ENCODE data around the gene DNAJB8.

DNAJB8 gene

GRCh38 chr3:128482666-128483656, 16.3 kb upstream of the DNAJB8 start:
- DNase-seq (ENCODE audit: low read depth) = peak; percentile 21

- no peak for DNase-seq (ENCODE audit: low read depth)
Observed at GRCh38 chr3:128482175-128482574, 15.5 kb upstream of the DNAJB8 start.

- DNase-seq (ENCODE audit: low read depth) = no peak
Observed at GRCh38 chr3:128481438-128481942, 14.8 kb upstream of the DNAJB8 start.

- no peak for DNase-seq (ENCODE audit: low read depth)
Observed at GRCh38 chr3:128480717-128481437, 14.2 kb upstream of the DNAJB8 start.

GRCh38 chr3:128480278-128480677, 13.6 kb upstream of the DNAJB8 start:
- no peak for DNase-seq (ENCODE audit: low read depth)

- no peak for DNase-seq (ENCODE audit: low read depth)
Observed at GRCh38 chr3:128479558-128480086, 12.9 kb upstream of the DNAJB8 start.

- DNase-seq (ENCODE audit: low read depth) = no peak
Observed at GRCh38 chr3:128478576-128479506, 12.2 kb upstream of the DNAJB8 start.

- DNase-seq (ENCODE audit: low read depth) = no peak
Observed at GRCh38 chr3:128476659-128477058, 10.0 kb upstream of the DNAJB8 start.

GRCh38 chr3:128475355-128475754, 8.7 kb upstream of the DNAJB8 start:
- DNase-seq (ENCODE audit: low read depth) = no peak

- no peak for DNase-seq (ENCODE audit: low read depth)
Observed at GRCh38 chr3:128473737-128474136, 7.0 kb upstream of the DNAJB8 start.

GRCh38 chr3:128473180-128473519, 6.5 kb upstream of the DNAJB8 start:
- DNase-seq (ENCODE audit: low read depth) = no peak

GRCh38 chr3:128472449-128473179, 5.9 kb upstream of the DNAJB8 start:
- DNase-seq (ENCODE audit: low read depth) = no peak

- DNase-seq (ENCODE audit: low read depth) = no peak
Observed at GRCh38 chr3:128471720-128472119, 5.0 kb upstream of the DNAJB8 start.

GRCh38 chr3:128471110-128471509, 4.4 kb upstream of the DNAJB8 start:
- DNase-seq (ENCODE audit: low read depth) = no peak

- no peak for DNase-seq (ENCODE audit: low read depth)
Observed at GRCh38 chr3:128470134-128470899, 3.6 kb upstream of the DNAJB8 start.

- no peak for DNase-seq (ENCODE audit: low read depth)
Observed at GRCh38 chr3:128469556-128469955, 2.9 kb upstream of the DNAJB8 start.

GRCh38 chr3:128468791-128469527, 2.3 kb upstream of the DNAJB8 start:
- no peak for DNase-seq (ENCODE audit: low read depth)

- DNase-seq (ENCODE audit: low read depth) = no peak
Observed at GRCh38 chr3:128468285-128468790, 1.6 kb upstream of the DNAJB8 start.

- no peak for DNase-seq (ENCODE audit: low read depth)
Observed at GRCh38 chr3:128464702-128465101, 2.0 kb downstream of the DNAJB8 start.
